WTC11 (cell line): Measurements from ENCODE around the gene ANKRD26. TPM values are rescaled to one million over a fixed set of nuclear protein-coding genes. Genes with fewer than 3 reads are reported as not detected.

Experiments used
- ATAC-seq: fragments of 200-7000 bp; cut with Tn5 transposase; 2 replicates; pipeline ENCODE4 v1.10.0; 2021; ENCODE audit warnings: mild to moderate bottlenecking, moderate library complexity
- CTCF ChIA-PET: fragments of 300-600 bp; sonication (Branson Sonifier 250); formaldehyde crosslinking; loops from one replicate; lab custom pipeline; 2021; ENCODE audit warnings: antibody characterized with exemption; lab: Charles Lee
- POLR2A ChIA-PET: fragments of 350-600 bp; sonication (Branson Sonifier 250); formaldehyde crosslinking; loops from one replicate; lab custom pipeline; 2021; ENCODE audit warnings: antibody characterized with exemption; lab: Charles Lee
- DNase-seq: peaks from one replicate; pipeline ENCODE4 v3.0.0; 2021; ENCODE audit warnings: low spot score
- H3K27ac Mint-ChIP-seq: 2 replicates; pipeline ENCODE4 v1.8.0; 2021; ENCODE audit warnings: mixed read lengths
- H3K27me3 Mint-ChIP-seq: 2 replicates; pipeline ENCODE4 v1.8.0; 2021; ENCODE audit warnings: low read depth, mild to moderate bottlenecking, moderate library complexity, mixed read lengths
- H3K36me3 Mint-ChIP-seq: 2 replicates; pipeline ENCODE4 v1.8.0; 2021; ENCODE audit warnings: mixed read lengths
- H3K4me1 Mint-ChIP-seq: 2 replicates; pipeline ENCODE4 v1.8.0; 2022; ENCODE audit warnings: mixed read lengths
- H3K4me3 Mint-ChIP-seq: 2 replicates; pipeline ENCODE4 v1.8.0; 2021; ENCODE audit warnings: mild to moderate bottlenecking, moderate library complexity, mixed read lengths
- H3K9me3 Mint-ChIP-seq: 2 replicates; pipeline ENCODE4 v1.8.0; 2021; ENCODE audit warnings: mixed read lengths
- AFF4 ChIP-seq: sonication (generic); formaldehyde crosslinking; IDR thresholded peaks from 2 replicates; pipeline ENCODE4 v1.8.1; 2023; ENCODE audit warnings: mild to moderate bottlenecking, missing genetic modification reagents, borderline replicate concordance
- CBFB ChIP-seq: sonication (generic); formaldehyde crosslinking; IDR thresholded peaks from 2 replicates; pipeline ENCODE4 v1.8.1; 2022; ENCODE audit warnings: mild to moderate bottlenecking, low read depth, missing genetic modification reagents
- EMX1 ChIP-seq: fragments of 250-450 bp; sonication (Bioruptor Pico); IDR thresholded peaks from 2 replicates; pipeline ENCODE4 v1.8.0; 2021; ENCODE audit warnings: mild to moderate bottlenecking
- ESRRA ChIP-seq: sonication (generic); formaldehyde crosslinking; IDR thresholded peaks from 2 replicates; pipeline ENCODE4 v1.8.1; 2022; ENCODE audit warnings: mild to moderate bottlenecking, missing genetic modification reagents, borderline replicate concordance
- FOXP1 ChIP-seq: sonication (generic); formaldehyde crosslinking; IDR thresholded peaks from 2 replicates; pipeline ENCODE4 v1.8.0; 2022; ENCODE audit warnings: missing genetic modification reagents, mild to moderate bottlenecking, moderate library complexity, borderline replicate concordance
- JAZF1 ChIP-seq: fragments of 250-450 bp; sonication (Bioruptor Pico); IDR thresholded peaks from 2 replicates; pipeline ENCODE4 v1.9.0; 2021; ENCODE audit warnings: moderate library complexity, mild to moderate bottlenecking, inconsistent platforms
- MLX ChIP-seq: sonication (generic); formaldehyde crosslinking; IDR thresholded peaks from 2 replicates; pipeline ENCODE4 v1.8.1; 2023; ENCODE audit warnings: mild to moderate bottlenecking, missing genetic modification reagents, moderate library complexity
- NFATC4 ChIP-seq: fragments of 250-450 bp; sonication (Bioruptor Pico); IDR thresholded peaks from 2 replicates; pipeline ENCODE4 v1.9.0; 2021; ENCODE audit warnings: mild to moderate bottlenecking
- NR1H2 ChIP-seq: sonication (generic); formaldehyde crosslinking; IDR thresholded peaks from 2 replicates; pipeline ENCODE4 v1.9.0; 2021; ENCODE audit warnings: mild to moderate bottlenecking, moderate library complexity, missing genetic modification reagents
- NR3C1 ChIP-seq: sonication (generic); formaldehyde crosslinking; conservative IDR thresholded peaks from 2 replicates; pipeline ENCODE4 v1.8.1; 2023; ENCODE audit warnings: low read depth, mild to moderate bottlenecking, missing genetic modification reagents
- PREB ChIP-seq: sonication (generic); formaldehyde crosslinking; IDR thresholded peaks from 2 replicates; pipeline ENCODE4 v1.8.1; 2022; ENCODE audit warnings: mild to moderate bottlenecking, missing genetic modification reagents, moderate library complexity, borderline replicate concordance
- RELA ChIP-seq: sonication (generic); formaldehyde crosslinking; IDR thresholded peaks from 2 replicates; pipeline ENCODE4 v1.8.1; 2022; ENCODE audit warnings: missing genetic modification reagents, mild to moderate bottlenecking, borderline replicate concordance
- RORB ChIP-seq: fragments of 250-450 bp; sonication (Bioruptor Pico); IDR thresholded peaks from 2 replicates; pipeline ENCODE4 v1.9.0; 2021; ENCODE audit warnings: mild to moderate bottlenecking
- ZNF281 ChIP-seq: sonication (generic); formaldehyde crosslinking; IDR thresholded peaks from 2 replicates; pipeline ENCODE4 v1.8.0; 2023; ENCODE audit warnings: mild to moderate bottlenecking, missing genetic modification reagents
- ZNF416 ChIP-seq: fragments of 250-450 bp; sonication (Bioruptor Pico); IDR thresholded peaks from 2 replicates; pipeline ENCODE4 v1.9.0; 2021; ENCODE audit warnings: mild to moderate bottlenecking, inconsistent platforms
- total RNA-seq: library from RNA; stranded (reverse); gene quantifications from 3 replicates; pipeline ENCODE4 v1.2.3, GENCODE V29; 2021
- TF ChIP-seq, protein P1 (sequence below): sonication (generic); formaldehyde crosslinking; conservative IDR thresholded peaks from 2 replicates; pipeline ENCODE4 v1.8.1; 2022; ENCODE audit warnings: mild to moderate bottlenecking, missing genetic modification reagents
- TF ChIP-seq, protein P2 (sequence below): sonication (generic); formaldehyde crosslinking; IDR thresholded peaks from 2 replicates; pipeline ENCODE4 v1.8.1; 2023; ENCODE audit warnings: mild to moderate bottlenecking, missing genetic modification reagents
- TF ChIP-seq, protein P3 (sequence below): sonication (generic); formaldehyde crosslinking; IDR thresholded peaks from 2 replicates; pipeline ENCODE4 v1.8.1; 2022; ENCODE audit warnings: missing genetic modification reagents, borderline replicate concordance

The ANKRD26 gene
- total RNA-seq, 1 experiment from 2014 or later = 7.3 TPM

DNA sequence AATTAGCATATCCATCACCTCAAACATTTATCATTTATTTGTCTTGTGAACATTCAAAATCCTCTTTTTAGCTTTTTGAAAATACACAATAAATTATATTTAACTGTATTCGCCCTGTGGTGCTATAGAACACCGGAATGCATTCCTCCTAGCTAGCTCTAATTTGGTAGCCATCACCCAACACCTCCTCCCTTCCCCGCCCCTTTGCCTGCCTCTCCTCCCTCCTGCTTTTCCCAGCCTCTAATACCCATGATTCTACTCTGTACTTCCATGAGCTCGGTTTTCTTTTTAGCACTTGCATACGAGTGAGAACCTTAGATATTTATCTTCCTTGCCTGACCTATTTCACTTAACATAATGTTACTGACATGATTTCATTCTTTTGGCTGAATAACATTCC is 80.1 kb downstream of the ANKRD26 start:
- no peak overlapping the region for H3K4me3 Mint-ChIP-seq
- ChIA-PET POLR2A (no interaction called here), CTCF (no interaction called here)
- no peaks in the 10 kb centered on the region for H3K27me3 Mint-ChIP-seq
- ATAC-seq (no peak; the same call in 1 of the 2 replicates), DNase-seq (no peak)
- H3K27ac Mint-ChIP-seq = peak overlapping the region; percentile 7; the same call in 1 of the 2 replicates
- H3K36me3 Mint-ChIP-seq = peaks cover 10% of the 10 kb centered on the region
- no peak for TF ChIP-seq RELA (CRISPR knock-in tag)
- no peak for TF ChIP-seq AFF4 (CRISPR knock-in tag)
- TF ChIP-seq PREB = no peak
- TF ChIP-seq NR1H2 (CRISPR knock-in tag) = no peak
- TF ChIP-seq ZNF416 (CRISPR knock-in tag) = no peak
- no peak for TF ChIP-seq RORB
- TF ChIP-seq CBFB = no peak
- peaks cover 19% of the 10 kb centered on the region for H3K4me1 Mint-ChIP-seq
- H3K9me3 Mint-ChIP-seq = no peaks in the 10 kb centered on the region

GRCh38 chr10:27019827-27020226 is 80.5 kb downstream of the ANKRD26 start:
- ATAC-seq (no peak), DNase-seq (no peak)
- peaks cover 19% of the 10 kb centered on the region for H3K4me1 Mint-ChIP-seq
- no peaks in the 10 kb centered on the region for H3K9me3 Mint-ChIP-seq
- no peaks in the 10 kb centered on the region for H3K27me3 Mint-ChIP-seq
- peaks cover 10% of the 10 kb centered on the region for H3K36me3 Mint-ChIP-seq
- ChIA-PET POLR2A (no interaction called here), CTCF (interaction anchor here (0.7 kb wide), 1 partner anchor 52 kb away, joined by 5 read pairs; no protein-coding TSS in a partner anchor)
- H3K27ac Mint-ChIP-seq = no peak overlapping the region; the same call in 1 of the 2 replicates
- no peak overlapping the region for H3K4me3 Mint-ChIP-seq
- TF ChIP-seq ZNF281 (CRISPR knock-in tag) (no peak), MLX (CRISPR knock-in tag) (no peak), AFF4 (CRISPR knock-in tag) (no peak), ESRRA (CRISPR knock-in tag) (no peak), EMX1 (no peak), FOXP1 (CRISPR knock-in tag) (no peak), CBFB (no peak), NFATC4 (CRISPR knock-in tag) (no peak), NR3C1 (CRISPR knock-in tag) (no peak), JAZF1 (CRISPR knock-in tag) (no peak)
- TF ChIP-seq, protein P1, sequence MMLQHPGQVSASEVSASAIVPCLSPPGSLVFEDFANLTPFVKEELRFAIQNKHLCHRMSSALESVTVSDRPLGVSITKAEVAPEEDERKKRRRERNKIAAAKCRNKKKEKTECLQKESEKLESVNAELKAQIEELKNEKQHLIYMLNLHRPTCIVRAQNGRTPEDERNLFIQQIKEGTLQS (CRISPR knock-in tag) = no peak
- TF ChIP-seq, protein P2, sequence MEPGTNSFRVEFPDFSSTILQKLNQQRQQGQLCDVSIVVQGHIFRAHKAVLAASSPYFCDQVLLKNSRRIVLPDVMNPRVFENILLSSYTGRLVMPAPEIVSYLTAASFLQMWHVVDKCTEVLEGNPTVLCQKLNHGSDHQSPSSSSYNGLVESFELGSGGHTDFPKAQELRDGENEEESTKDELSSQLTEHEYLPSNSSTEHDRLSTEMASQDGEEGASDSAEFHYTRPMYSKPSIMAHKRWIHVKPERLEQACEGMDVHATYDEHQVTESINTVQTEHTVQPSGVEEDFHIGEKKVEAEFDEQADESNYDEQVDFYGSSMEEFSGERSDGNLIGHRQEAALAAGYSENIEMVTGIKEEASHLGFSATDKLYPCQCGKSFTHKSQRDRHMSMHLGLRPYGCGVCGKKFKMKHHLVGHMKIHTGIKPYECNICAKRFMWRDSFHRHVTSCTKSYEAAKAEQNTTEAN (CRISPR knock-in tag) = no peak
- TF ChIP-seq, protein P3, sequence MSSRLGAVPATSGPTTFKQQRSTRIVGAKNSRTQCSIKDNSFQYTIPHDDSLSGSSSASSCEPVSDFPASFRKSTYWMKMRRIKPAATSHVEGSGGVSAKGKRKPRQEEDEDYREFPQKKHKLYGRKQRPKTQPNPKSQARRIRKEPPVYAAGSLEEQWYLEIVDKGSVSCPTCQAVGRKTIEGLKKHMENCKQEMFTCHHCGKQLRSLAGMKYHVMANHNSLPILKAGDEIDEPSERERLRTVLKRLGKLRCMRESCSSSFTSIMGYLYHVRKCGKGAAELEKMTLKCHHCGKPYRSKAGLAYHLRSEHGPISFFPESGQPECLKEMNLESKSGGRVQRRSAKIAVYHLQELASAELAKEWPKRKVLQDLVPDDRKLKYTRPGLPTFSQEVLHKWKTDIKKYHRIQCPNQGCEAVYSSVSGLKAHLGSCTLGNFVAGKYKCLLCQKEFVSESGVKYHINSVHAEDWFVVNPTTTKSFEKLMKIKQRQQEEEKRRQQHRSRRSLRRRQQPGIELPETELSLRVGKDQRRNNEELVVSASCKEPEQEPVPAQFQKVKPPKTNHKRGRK (CRISPR knock-in tag) = no peak
